Neural cell (in vitro differentiated cells): ENCODE data around the gene PHACTR1. TPM values are rescaled to one million over a fixed set of nuclear protein-coding genes. Genes with fewer than 3 reads are reported as not detected.

Experiments
- H2AFZ ChIP-seq: fragments of 200-600, 300-800 bp; sonication (generic), shearing (Covaris generic); 2 replicates; pipeline ENCODE4 v1.6.0; 2014; ENCODE audit warnings: low read depth, mild to moderate bottlenecking, antibody characterized with exemption, low read length, moderate library complexity
- H3F3A ChIP-seq: fragments of 200-600 bp; shearing (Covaris generic); 2 replicates; pipeline ENCODE4 v1.6.1; 2016; ENCODE audit warnings: mild to moderate bottlenecking, moderate library complexity, mixed read lengths, antibody characterized with exemption, low read length; ENCODE audit not compliant: insufficient read depth, poor library complexity, severe bottlenecking
- H3K27ac ChIP-seq: fragments of 200-600, 300-800 bp; sonication (generic), shearing (Covaris generic); 2 replicates; pipeline ENCODE4 v1.5.1; 2014; ENCODE audit warnings: mild to moderate bottlenecking, low read length, moderate library complexity
- H3K27me3 ChIP-seq: fragments of 300-800, 200-600 bp; sonication (generic), shearing (Covaris generic); 2 replicates; pipeline ENCODE4 v1.6.0; 2014; ENCODE audit warnings: mild to moderate bottlenecking, low read depth, low read length, moderate library complexity; ENCODE audit not compliant: insufficient read depth
- H3K36me3 ChIP-seq: fragments of 300-800, 200-600 bp; sonication (generic), shearing (Covaris generic); 2 replicates; pipeline ENCODE4 v1.5.1; 2014; ENCODE audit warnings: mild to moderate bottlenecking, antibody characterized with exemption, low read length, moderate library complexity; ENCODE audit not compliant: insufficient read depth
- H3K4me2 ChIP-seq: fragments of 300-800, 200-600 bp; sonication (generic), shearing (Covaris generic); 2 replicates; pipeline ENCODE4 v1.6.0; 2014; ENCODE audit warnings: mild to moderate bottlenecking, low read length
- H3K4me3 ChIP-seq: fragments of 300-800, 200-600 bp; sonication (generic), shearing (Covaris generic); 2 replicates; pipeline ENCODE4 v1.5.1; 2014; ENCODE audit warnings: mild to moderate bottlenecking, low read length, moderate library complexity
- H3K79me2 ChIP-seq: fragments of 200-600 bp; shearing (Covaris generic); replicated peaks from 2 replicates; pipeline ENCODE4 v1.6.0; 2014; ENCODE audit warnings: mild to moderate bottlenecking, low read length, moderate library complexity; ENCODE audit not compliant: insufficient read depth
- H3K9ac ChIP-seq: fragments of 300-800, 200-600 bp; sonication (generic), shearing (Covaris generic); 2 replicates; pipeline ENCODE4 v1.6.1; 2016; ENCODE audit warnings: mild to moderate bottlenecking, low read length, mixed read lengths
- H3K9me2 ChIP-seq: fragments of 200-600 bp; shearing (Covaris generic); 2 replicates; pipeline ENCODE4 v1.6.1; 2016; ENCODE audit warnings: mild to moderate bottlenecking, low read length, mixed read lengths; ENCODE audit not compliant: insufficient read depth
- H3K9me3 ChIP-seq: fragments of 200-600, 300-800 bp; sonication (generic), shearing (Covaris generic); 2 replicates; pipeline ENCODE4 v1.6.1; 2016; ENCODE audit warnings: mild to moderate bottlenecking, mixed run types, low read length, moderate library complexity, mixed read lengths
- H4K20me1 ChIP-seq: fragments of 200-600 bp; shearing (Covaris generic); 2 replicates; pipeline ENCODE4 v1.6.1; 2016; ENCODE audit warnings: mild to moderate bottlenecking, mixed run types; ENCODE audit not compliant: insufficient read depth
- CTCF ChIP-seq: fragments of 450-650 bp; IDR thresholded peaks from 2 replicates; pipeline ENCODE4 v1.5.1; 2014; ENCODE audit warnings: antibody characterized with exemption, mild to moderate bottlenecking, moderate library complexity; ENCODE audit not compliant: poor library complexity, severe bottlenecking
- EP300 ChIP-seq: fragments of 450-650 bp; conservative IDR thresholded peaks from 2 replicates; pipeline ENCODE4 v1.6.1; 2014; ENCODE audit warnings: antibody characterized with exemption, mild to moderate bottlenecking, moderate library complexity; ENCODE audit not compliant: poor library complexity, severe bottlenecking
- EZH2 ChIP-seq: fragments of 200-600, 300-800 bp; shearing (Covaris generic), sonication (generic); IDR thresholded peaks from 2 replicates; pipeline ENCODE4 v1.6.1; 2014; ENCODE audit warnings: antibody characterized with exemption, low read length, borderline replicate concordance, mild to moderate bottlenecking; ENCODE audit not compliant: insufficient read depth, poor library complexity, severe bottlenecking
- MXI1 ChIP-seq: fragments of 450-650 bp; conservative IDR thresholded peaks from 2 replicates; pipeline ENCODE4 v1.6.1; 2014; ENCODE audit warnings: antibody characterized with exemption, mild to moderate bottlenecking; ENCODE audit not compliant: poor library complexity, severe bottlenecking
- POLR2AphosphoS5 ChIP-seq: IDR thresholded peaks from 2 replicates; pipeline ENCODE4 v1.6.1; 2012
- RAD21 ChIP-seq: fragments of 450-650 bp; conservative IDR thresholded peaks from 2 replicates; pipeline ENCODE4 v1.6.1; 2014; ENCODE audit warnings: antibody characterized with exemption, mild to moderate bottlenecking, moderate library complexity
- REST ChIP-seq: IDR thresholded peaks from 2 replicates; pipeline ENCODE4 v1.6.1; 2012; ENCODE audit warnings: borderline replicate concordance
- SMC3 ChIP-seq: fragments of 450-650 bp; conservative IDR thresholded peaks from 2 replicates; pipeline ENCODE4 v1.6.1; 2014; ENCODE audit warnings: antibody characterized with exemption, mild to moderate bottlenecking, moderate library complexity; ENCODE audit not compliant: poor library complexity
- TAF1 ChIP-seq: IDR thresholded peaks from 2 replicates; pipeline ENCODE4 v1.6.1; 2012; ENCODE audit warnings: low read depth
- polyA plus RNA-seq: library from polyadenylated mRNA; depleted of rRNA; stranded (reverse); fragments of >200 nt; gene quantifications from 2 replicates; pipeline ENCODE4 v1.2.3, GENCODE V29; 2014

Gene PHACTR1
- polyA plus RNA-seq, 1 donor from 2014 or later, result 7.8 TPM

- H2AFZ ChIP-seq, result no peak overlapping the region
- H3K4me3 ChIP-seq, result no peak overlapping the region
- H3K9me2 ChIP-seq, result no peaks in the 10 kb centered on the region
- no peak overlapping the region for H3K27ac ChIP-seq
- no peaks in the 10 kb centered on the region for H3K9me3 ChIP-seq
- H3K79me2 ChIP-seq, result no peaks in the 10 kb centered on the region
- no peaks in the 10 kb centered on the region for H3K36me3 ChIP-seq
- no peaks in the 10 kb centered on the region for H3F3A ChIP-seq
- H3K27me3 ChIP-seq, result peaks cover 6% of the 10 kb centered on the region
- H3K4me2 ChIP-seq, result no peak overlapping the region
- H4K20me1 ChIP-seq, result no peaks in the 10 kb centered on the region
- TF ChIP-seq RAD21 (no peak), EZH2 (no peak)
- no peak overlapping the region for H3K9ac ChIP-seq
These were observed 290.2 kb downstream of the PHACTR1 start for GRCh38 chr6:13006578-13007300.

- Histone ChIP-seq H3K9me2 (no peaks in the 10 kb centered on the region), H2AFZ (no peak overlapping the region), H3K79me2 (no peaks in the 10 kb centered on the region), H3K27ac (no peak overlapping the region), H3K9me3 (no peaks in the 10 kb centered on the region), H3K4me2 (no peak overlapping the region), H4K20me1 (no peaks in the 10 kb centered on the region), H3K27me3 (peaks cover 16% of the 10 kb centered on the region), H3K36me3 (no peaks in the 10 kb centered on the region), H3F3A (no peaks in the 10 kb centered on the region), H3K4me3 (no peak overlapping the region), H3K9ac (no peak overlapping the region)
- no peak for TF ChIP-seq EZH2
- no peak for TF ChIP-seq CTCF
- TF ChIP-seq POLR2AphosphoS5, result no peak
- no peak for TF ChIP-seq TAF1
- no peak for TF ChIP-seq SMC3
- TF ChIP-seq REST, result no peak
- TF ChIP-seq MXI1, result no peak
- TF ChIP-seq RAD21, result no peak
- TF ChIP-seq EP300, result no peak
These were observed 291.2 kb downstream of the PHACTR1 start for GRCh38 chr6:13007744-13008143.
